Smooth muscle cell (in vitro differentiated cells): ENCODE results near the gene MCAM. TPM values are rescaled to one million over a fixed set of nuclear protein-coding genes. Genes with fewer than 3 reads are reported as not detected.

Experiments
- DNase-seq: peaks from one replicate; lab custom pipeline; 2025; ENCODE audit not compliant: unreplicated experiment; lab: John Stamatoyannopoulos, UW
- H2AFZ ChIP-seq: fragments of 200-600 bp; sonication (generic); 2 replicates; pipeline ENCODE4 v1.6.0; 2016; ENCODE audit warnings: antibody characterized with exemption, low read depth, mild to moderate bottlenecking
- H3F3A ChIP-seq: fragments of 200-600 bp; sonication (generic); 2 replicates; pipeline ENCODE4 v1.6.0; 2017; ENCODE audit warnings: antibody characterized with exemption, low read depth
- H3K27ac ChIP-seq: fragments of 200-600 bp; sonication (generic); 2 replicates; pipeline ENCODE4 v1.5.1; 2016; ENCODE audit warnings: low read depth, mild to moderate bottlenecking
- H3K27me3 ChIP-seq: fragments of 200-600 bp; sonication (generic); 2 replicates; pipeline ENCODE4 v1.6.1; 2016; ENCODE audit warnings: low read depth, mild to moderate bottlenecking
- H3K36me3 ChIP-seq: fragments of 200-600 bp; sonication (generic); 2 replicates; pipeline ENCODE4 v1.5.1; 2016; ENCODE audit warnings: low read depth
- H3K4me1 ChIP-seq: fragments of 200-600 bp; sonication (generic); 2 replicates; pipeline ENCODE4 v1.5.1; 2016; ENCODE audit warnings: low read depth
- H3K4me2 ChIP-seq: fragments of 200-600 bp; sonication (generic); 2 replicates; pipeline ENCODE4 v1.6.0; 2016; ENCODE audit warnings: mild to moderate bottlenecking
- H3K4me3 ChIP-seq: fragments of 200-600 bp; sonication (generic); 2 replicates; pipeline ENCODE4 v1.5.1; 2016; ENCODE audit warnings: mild to moderate bottlenecking
- H3K79me2 ChIP-seq: fragments of 200-600 bp; sonication (generic); 2 replicates; pipeline ENCODE4 v1.6.0; 2016; ENCODE audit warnings: low read depth, mild to moderate bottlenecking
- H3K9ac ChIP-seq: fragments of 200-600 bp; sonication (generic); 2 replicates; pipeline ENCODE4 v1.6.0; 2016; ENCODE audit warnings: low read depth
- H3K9me3 ChIP-seq: fragments of 200-600 bp; sonication (generic); replicated peaks from 2 replicates; pipeline ENCODE4 v1.5.1; 2016; ENCODE audit warnings: low read depth
- H4K20me1 ChIP-seq: fragments of 200-600 bp; sonication (generic); 2 replicates; pipeline ENCODE4 v1.6.0; 2016; ENCODE audit warnings: low read depth
- WGBS: methylation state at CpG from one replicate; pipeline ENCODE4 v1.1.7; 2016; ENCODE audit warnings: low lambda C conversion rate; 5-methylcytosine and 5-hydroxymethylcytosine counted together
- polyA plus RNA-seq: library from polyadenylated mRNA; unstranded; fragments of >200 nt; fragmentation: Nextera tagmentation; extraction: Ambion mirVana; gene quantifications from 2 replicates; pipeline ENCODE4 v1.2.1, GENCODE V29; 2016
- total RNA-seq: library from RNA; depleted of rRNA; stranded (reverse); fragments of >200 nt; gene quantifications from 2 replicates; pipeline ENCODE4 v1.2.3, GENCODE V29; 2014
- TF ChIP-seq, protein P1 (sequence below): fragments of 200-600 bp; sonication (generic); IDR thresholded peaks from 2 replicates; pipeline ENCODE4 v1.5.1; 2017; ENCODE audit warnings: borderline replicate concordance, mild to moderate bottlenecking, antibody characterized with exemption; ENCODE audit not compliant: insufficient read depth, poor library complexity, severe bottlenecking

The MCAM gene
- total and polyA plus RNA-seq, 2 experiments from 2014 or later, result 30.7 to 138 TPM

DNA sequence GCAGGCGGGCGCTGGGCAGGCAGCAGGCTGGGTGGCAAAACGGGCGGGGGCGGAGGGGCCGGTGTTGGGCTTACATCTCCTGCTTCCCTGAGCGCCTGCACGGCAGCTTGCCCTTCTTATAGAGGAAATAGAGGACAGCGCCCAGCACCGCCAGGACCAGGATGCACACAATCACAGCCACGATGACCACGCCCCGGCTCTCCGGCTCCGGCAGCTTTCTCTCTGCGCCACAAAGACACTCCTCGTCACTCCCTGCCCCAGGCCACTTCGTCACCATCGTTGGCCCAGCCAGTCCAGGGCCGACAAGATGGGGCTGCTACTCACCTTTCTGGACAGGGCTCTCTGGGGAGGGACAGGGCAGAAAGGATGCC lies 6.3 kb downstream of the MCAM start:
- 95% methylated on average over 20 of the region's 20 CpGs for WGBS
- Histone ChIP-seq H3K9ac (no peak overlapping the region), H3K4me3 (no peak overlapping the region), H3K27me3 (no peaks in the 10 kb centered on the region), H3K4me2 (no peak overlapping the region), H3K27ac (no peak overlapping the region), H4K20me1 (no peaks in the 10 kb centered on the region), H3K9me3 (no peaks in the 10 kb centered on the region), H2AFZ (no peak overlapping the region), H3F3A (no peaks in the 10 kb centered on the region), H3K79me2 (no peaks in the 10 kb centered on the region), H3K36me3 (no peaks in the 10 kb centered on the region), H3K4me1 (peaks cover 21% of the 10 kb centered on the region)
- no peak for DNase-seq
- TF ChIP-seq, protein P1, sequence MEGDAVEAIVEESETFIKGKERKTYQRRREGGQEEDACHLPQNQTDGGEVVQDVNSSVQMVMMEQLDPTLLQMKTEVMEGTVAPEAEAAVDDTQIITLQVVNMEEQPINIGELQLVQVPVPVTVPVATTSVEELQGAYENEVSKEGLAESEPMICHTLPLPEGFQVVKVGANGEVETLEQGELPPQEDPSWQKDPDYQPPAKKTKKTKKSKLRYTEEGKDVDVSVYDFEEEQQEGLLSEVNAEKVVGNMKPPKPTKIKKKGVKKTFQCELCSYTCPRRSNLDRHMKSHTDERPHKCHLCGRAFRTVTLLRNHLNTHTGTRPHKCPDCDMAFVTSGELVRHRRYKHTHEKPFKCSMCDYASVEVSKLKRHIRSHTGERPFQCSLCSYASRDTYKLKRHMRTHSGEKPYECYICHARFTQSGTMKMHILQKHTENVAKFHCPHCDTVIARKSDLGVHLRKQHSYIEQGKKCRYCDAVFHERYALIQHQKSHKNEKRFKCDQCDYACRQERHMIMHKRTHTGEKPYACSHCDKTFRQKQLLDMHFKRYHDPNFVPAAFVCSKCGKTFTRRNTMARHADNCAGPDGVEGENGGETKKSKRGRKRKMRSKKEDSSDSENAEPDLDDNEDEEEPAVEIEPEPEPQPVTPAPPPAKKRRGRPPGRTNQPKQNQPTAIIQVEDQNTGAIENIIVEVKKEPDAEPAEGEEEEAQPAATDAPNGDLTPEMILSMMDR, result no peak

DNA sequence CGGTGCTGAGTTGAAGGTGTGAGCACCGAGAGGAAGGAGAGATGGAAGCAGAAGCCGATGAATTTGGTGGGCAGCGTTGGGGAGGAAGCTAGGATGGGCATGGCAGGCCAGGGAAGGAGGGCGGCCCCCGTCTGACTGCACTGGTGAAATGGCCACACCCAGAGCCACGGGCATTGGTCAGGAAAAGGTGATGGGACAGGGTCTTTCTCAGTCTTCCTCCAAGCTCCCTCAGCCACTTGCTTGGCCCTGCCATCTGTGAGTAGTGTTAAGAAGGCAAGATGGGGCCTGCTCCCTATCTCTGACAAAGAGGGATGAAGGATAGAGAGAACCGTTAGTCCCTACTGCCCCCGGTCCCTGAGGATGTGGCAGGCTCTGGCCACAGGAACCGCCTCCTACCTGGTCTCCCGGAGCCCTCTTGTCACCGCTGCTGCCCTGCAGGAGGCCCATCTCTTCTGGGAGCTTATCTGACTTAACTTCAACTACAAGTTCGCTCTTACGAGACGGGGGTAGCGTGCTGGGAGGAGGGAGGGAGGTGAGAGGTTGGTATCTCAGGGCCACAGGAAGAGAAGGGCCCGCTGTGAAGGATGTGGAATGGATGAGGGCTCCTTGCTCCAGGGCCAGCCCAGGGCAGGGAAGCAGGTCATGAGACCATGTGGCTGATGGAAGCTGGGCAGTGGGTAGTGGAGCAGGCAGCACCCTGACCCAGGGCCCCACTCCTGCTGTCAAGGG lies 6.8 kb downstream of the MCAM start:
- no peaks in the 10 kb centered on the region for H3K9me3 ChIP-seq
- no peaks in the 10 kb centered on the region for H3K27me3 ChIP-seq
- H3K4me3 ChIP-seq, result no peak overlapping the region
- DNase-seq, result no peak
- no peak overlapping the region for H3K27ac ChIP-seq
- no peaks in the 10 kb centered on the region for H3K79me2 ChIP-seq
- H2AFZ ChIP-seq, result no peak overlapping the region
- no peak overlapping the region for H3K9ac ChIP-seq
- no peak overlapping the region for H3K4me2 ChIP-seq
- H3F3A ChIP-seq, result no peaks in the 10 kb centered on the region
- H3K4me1 ChIP-seq, result peaks cover 15% of the 10 kb centered on the region
- H4K20me1 ChIP-seq, result no peaks in the 10 kb centered on the region
- 91% methylated on average over 17 of the region's 17 CpGs for WGBS
- TF ChIP-seq, protein P1, result no peak
- no peaks in the 10 kb centered on the region for H3K36me3 ChIP-seq

DNA sequence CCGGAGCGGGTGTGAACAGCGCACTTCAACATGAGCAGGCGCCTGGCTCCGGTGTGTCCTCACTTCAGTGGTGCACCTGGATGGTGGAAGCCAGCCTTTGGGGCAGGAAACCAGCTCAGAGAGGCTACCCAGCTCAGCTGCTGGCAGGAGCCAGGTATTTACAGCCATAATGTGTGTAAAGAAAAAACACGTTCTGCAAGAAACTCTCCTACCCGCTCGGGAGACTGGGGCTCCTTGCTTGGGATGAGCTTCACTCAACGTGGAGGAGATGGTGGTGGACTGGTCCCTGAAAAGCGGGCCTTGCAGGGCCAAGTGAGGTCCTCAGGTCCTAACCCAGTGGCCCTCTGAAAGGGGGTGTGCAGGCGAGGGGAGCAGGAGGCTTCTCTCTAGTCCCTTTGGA lies 7.5 kb downstream of the MCAM start:
- WGBS, result 95% methylated on average over 11 of the region's 11 CpGs
- no peak for DNase-seq
- TF ChIP-seq, protein P1, result no peak

DNA sequence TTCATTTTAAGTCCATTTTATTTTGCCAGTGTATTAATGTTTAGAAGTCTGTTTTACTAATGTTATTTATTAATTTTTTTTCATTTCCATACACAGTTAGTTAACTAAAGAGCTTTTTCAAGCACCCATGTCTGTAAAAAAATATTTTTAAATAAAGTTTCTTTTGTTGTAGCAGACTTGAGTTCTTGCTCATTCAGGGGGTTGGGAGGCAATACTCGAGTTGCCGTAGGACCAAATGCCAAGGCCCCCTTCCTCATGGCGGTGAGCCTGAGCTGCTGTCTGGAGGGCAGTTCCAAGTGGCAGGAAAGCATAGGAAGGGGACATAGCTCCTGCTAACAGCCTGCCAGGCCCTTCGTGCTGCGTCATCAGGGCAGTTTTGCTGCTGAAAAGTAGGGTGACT lies 9.0 kb downstream of the MCAM start:
- Histone ChIP-seq H3K4me2 (no peak overlapping the region), H3F3A (no peaks in the 10 kb centered on the region), H3K9ac (no peak overlapping the region), H4K20me1 (no peaks in the 10 kb centered on the region), H3K36me3 (no peaks in the 10 kb centered on the region), H3K79me2 (no peaks in the 10 kb centered on the region), H3K4me3 (no peak overlapping the region), H3K4me1 (peaks cover 14% of the 10 kb centered on the region), H3K9me3 (no peaks in the 10 kb centered on the region), H3K27me3 (no peaks in the 10 kb centered on the region), H2AFZ (no peak overlapping the region), H3K27ac (no peak overlapping the region)
- 93% methylated on average over 5 of the region's 5 CpGs for WGBS
- no peak for DNase-seq
- TF ChIP-seq, protein P1, result no peak

More for the DNA sequence above, 7.5 kb downstream of the MCAM start:
- H3K27me3 ChIP-seq, result no peaks in the 10 kb centered on the region
- H3K27ac ChIP-seq, result no peak overlapping the region
- H2AFZ ChIP-seq, result no peak overlapping the region
- peaks cover 14% of the 10 kb centered on the region for H3K4me1 ChIP-seq
- H3F3A ChIP-seq, result no peaks in the 10 kb centered on the region
- H3K36me3 ChIP-seq, result no peaks in the 10 kb centered on the region
- no peak overlapping the region for H3K4me2 ChIP-seq
- no peak overlapping the region for H3K9ac ChIP-seq
- no peak overlapping the region for H3K4me3 ChIP-seq
- H3K9me3 ChIP-seq, result no peaks in the 10 kb centered on the region
- no peaks in the 10 kb centered on the region for H4K20me1 ChIP-seq
- H3K79me2 ChIP-seq, result no peaks in the 10 kb centered on the region
